DMS79 (cell line): Measurements from ENCODE around the gene CEP170B.
"Not testable (repeated sequence)": the region's sequence is repeated elsewhere in the genome, so short reads cannot be mapped to it uniquely, and the experiment has no call there.

ENCODE experiments used
- DNase-seq: peaks from one replicate; lab custom pipeline; 2025; lab: John Stamatoyannopoulos, UW

The CEP170B gene

GRCh38 chr14:104944436-104945205 lies 79.6 kb downstream of the CEP170B start:
- DNase-seq, result not testable (repeated sequence)

GRCh38 chr14:104945266-104945665 lies 80.2 kb downstream of the CEP170B start:
- not testable (repeated sequence) for DNase-seq
